H9 (cell line): ENCODE data around the gene ACTL8. TPM values are rescaled to one million over a fixed set of nuclear protein-coding genes. Genes with fewer than 3 reads are reported as not detected.

ENCODE experiments used
- DNase-seq: peaks from one replicate; pipeline ENCODE4 v3.0.0-alpha.2; 2017
- H2AFZ ChIP-seq: one replicate; pipeline ENCODE4 v1.6.1; 2013; ENCODE audit warnings: mild to moderate bottlenecking, low read length, control low read depth, moderate library complexity
- H2AK5ac ChIP-seq: 2 replicates; pipeline ENCODE4 v1.6.1; 2013; ENCODE audit warnings: low read length, control low read depth, mixed read lengths; ENCODE audit not compliant: insufficient read length
- H2BK120ac ChIP-seq: one replicate; pipeline ENCODE4 v1.6.1; 2013; ENCODE audit warnings: low read depth, mild to moderate bottlenecking, low read length, control low read depth, inconsistent platforms; ENCODE audit not compliant: poor library complexity, severe bottlenecking
- H2BK12ac ChIP-seq: 2 replicates; pipeline ENCODE4 v1.6.1; 2013; ENCODE audit warnings: low read length, control low read depth, mixed read lengths, low read depth; ENCODE audit not compliant: insufficient read length
- H2BK15ac ChIP-seq: 2 replicates; pipeline ENCODE4 v1.6.1; 2013; ENCODE audit warnings: low read depth, low read length, control low read depth
- H2BK20ac ChIP-seq: one replicate; pipeline ENCODE4 v1.6.1; 2013; ENCODE audit warnings: low read depth, mild to moderate bottlenecking, low read length, control low read depth, inconsistent platforms; ENCODE audit not compliant: poor library complexity, severe bottlenecking
- H2BK5ac ChIP-seq: 2 replicates; pipeline ENCODE4 v1.6.1; 2013; ENCODE audit warnings: low read length, control low read depth, mixed read lengths; ENCODE audit not compliant: insufficient read length
- H3K14ac ChIP-seq: 2 replicates; pipeline ENCODE4 v1.6.1; 2013; ENCODE audit warnings: low read length, control low read depth; ENCODE audit not compliant: insufficient read depth
- H3K18ac ChIP-seq: 2 replicates; pipeline ENCODE4 v1.6.1; 2013; ENCODE audit warnings: low read depth, mild to moderate bottlenecking, mixed read lengths, low read length, control low read depth; ENCODE audit not compliant: insufficient read length
- H3K23ac ChIP-seq: 2 replicates; pipeline ENCODE4 v1.6.1; 2013; ENCODE audit warnings: low read length, control low read depth, mixed read lengths, low read depth; ENCODE audit not compliant: insufficient read length
- H3K23me2 ChIP-seq: 2 replicates; pipeline ENCODE4 v1.6.1; 2013; ENCODE audit warnings: low read depth, mild to moderate bottlenecking, mixed read lengths, low read length, control low read depth; ENCODE audit not compliant: insufficient read length, poor library complexity, severe bottlenecking
- H3K27ac ChIP-seq: 2 replicates; pipeline ENCODE4 v1.5.1; 2013; ENCODE audit warnings: low read length, control low read depth, mixed read lengths, low read depth; ENCODE audit not compliant: insufficient read length
- H3K27me3 ChIP-seq: 2 replicates; pipeline ENCODE4 v1.6.1; 2013; ENCODE audit warnings: low read length, control low read depth, inconsistent platforms; ENCODE audit not compliant: insufficient read depth
- H3K4ac ChIP-seq: 2 replicates; pipeline ENCODE4 v1.6.1; 2013; ENCODE audit warnings: low read depth, mild to moderate bottlenecking, control low read depth, inconsistent platforms, low read length, moderate library complexity
- H3K4me1 ChIP-seq: 2 replicates; pipeline ENCODE4 v1.6.1; 2013; ENCODE audit warnings: low read length, control low read depth, inconsistent platforms; ENCODE audit not compliant: insufficient read depth
- H3K4me2 ChIP-seq: 2 replicates; pipeline ENCODE4 v1.6.1; 2013; ENCODE audit warnings: low read length, control low read depth, mixed read lengths; ENCODE audit not compliant: insufficient read length, insufficient read depth
- H3K56ac ChIP-seq: 2 replicates; pipeline ENCODE4 v1.6.1; 2013; ENCODE audit warnings: low read depth, mild to moderate bottlenecking, mixed read lengths, low read length, control low read depth; ENCODE audit not compliant: insufficient read length
- H3K79me1 ChIP-seq: 2 replicates; pipeline ENCODE4 v1.6.1; 2013; ENCODE audit warnings: low read depth, mild to moderate bottlenecking, moderate library complexity, low read length, control low read depth, inconsistent platforms; ENCODE audit not compliant: insufficient read depth, poor library complexity, severe bottlenecking
- H3K79me2 ChIP-seq: 2 replicates; pipeline ENCODE4 v1.6.1; 2013; ENCODE audit warnings: low read length, control low read depth, inconsistent platforms; ENCODE audit not compliant: insufficient read depth
- H3K9ac ChIP-seq: 2 replicates; pipeline ENCODE4 v1.6.1; 2013; ENCODE audit warnings: low read length, control low read depth, mixed read lengths; ENCODE audit not compliant: insufficient read length; ENCODE audit errors: extremely low read depth
- H3K9me3 ChIP-seq: one replicate; pipeline ENCODE4 v1.6.1; 2013; ENCODE audit warnings: low read depth, low read length, inconsistent platforms; ENCODE audit not compliant: control insufficient read depth
- H3T11ph ChIP-seq: one replicate; pipeline ENCODE4 v1.6.1; 2013; ENCODE audit warnings: mild to moderate bottlenecking, low read length, control low read depth, inconsistent platforms
- H4K20me1 ChIP-seq: one replicate; pipeline ENCODE4 v1.6.1; 2013; ENCODE audit not compliant: control insufficient read depth, insufficient read length, insufficient read depth
- H4K5ac ChIP-seq: 2 replicates; pipeline ENCODE4 v1.6.1; 2013; ENCODE audit warnings: low read depth, mild to moderate bottlenecking, mixed read lengths, low read length, control low read depth; ENCODE audit not compliant: insufficient read length
- H4K8ac ChIP-seq: replicated peaks from 2 replicates; pipeline ENCODE4 v1.6.1; 2013; ENCODE audit warnings: low read length, control low read depth, mixed read lengths, low read depth; ENCODE audit not compliant: insufficient read length
- H4K91ac ChIP-seq: 2 replicates; pipeline ENCODE4 v1.6.1; 2013; ENCODE audit warnings: low read depth, mild to moderate bottlenecking, moderate library complexity, mixed read lengths, low read length, control low read depth; ENCODE audit not compliant: insufficient read length
- H3K27ac Mint-ChIP-seq, 3 experiments: 2 replicates in 2 of 3; 3 replicates in 1 of 3; pipeline ENCODE4 v1.8.0; 2020 to 2021; ENCODE audit warnings: mixed read lengths in 3 of 3, mild to moderate bottlenecking in 1 of 3, moderate library complexity in 1 of 3
- H3K27me3 Mint-ChIP-seq: 2 replicates; pipeline ENCODE4 v1.8.0; 2021; ENCODE audit warnings: low read depth, mild to moderate bottlenecking, moderate library complexity, mixed read lengths
- H3K36me3 Mint-ChIP-seq, 3 experiments: 2 replicates in 2 of 3; 3 replicates in 1 of 3; pipeline ENCODE4 v1.8.0; 2020 to 2021; ENCODE audit warnings: low read depth in 3 of 3, mixed read lengths in 3 of 3; ENCODE audit not compliant: insufficient read depth in 1 of 3
- H3K4me1 Mint-ChIP-seq, 2 experiments: 2 replicates each; pipeline ENCODE4 v1.8.0; 2020; ENCODE audit warnings: mixed read lengths in 2 of 2
- H3K4me3 Mint-ChIP-seq, 2 experiments: 2 replicates in 1 of 2; 3 replicates in 1 of 2; pipeline ENCODE4 v1.8.0; 2020 to 2021; ENCODE audit warnings: mild to moderate bottlenecking in 2 of 2, mixed read lengths in 2 of 2, moderate library complexity in 1 of 2
- H3K9me3 Mint-ChIP-seq, 2 experiments: 2 replicates in 1 of 2; 3 replicates in 1 of 2; pipeline ENCODE4 v1.8.0; 2020; ENCODE audit warnings: mild to moderate bottlenecking in 2 of 2, mixed read lengths in 2 of 2, moderate library complexity in 1 of 2
- CTCF ChIP-seq: fragments of 200-600 bp; sonication (generic); conservative IDR thresholded peaks from 3 replicates; pipeline ENCODE4 v1.8.0; 2021; ENCODE audit warnings: antibody characterized with exemption, mild to moderate bottlenecking
- WGBS: extraction: QIAGEN DNeasy Blood & Tissue Kit; methylation state at CpG from one replicate; pipeline ENCODE4 v1.1.7; 2013; ENCODE audit warnings: missing lambda C conversion rate, low lambda C conversion rate, mixed read lengths; ENCODE audit not compliant: insufficient read length; ENCODE audit errors: extremely low coverage; 5-methylcytosine and 5-hydroxymethylcytosine counted together
- total RNA-seq: library from RNA; stranded (reverse); gene quantifications from 2 replicates; pipeline ENCODE4 v1.2.1, GENCODE V29; 2021

ACTL8 gene
- total RNA-seq, 1 experiment from 2014 or later, result not detected

GRCh38 chr1:17710889-17711576 is 44.1 kb upstream of the ACTL8 start:
- Histone ChIP-seq H2BK15ac (no peak overlapping the region), H2BK5ac (no peak overlapping the region), H3K9ac (no peak overlapping the region), H2BK12ac (no peak overlapping the region), H3K4ac (no peak overlapping the region), H3K23me2 (no peaks in the 10 kb centered on the region), H2AK5ac (no peak overlapping the region), H3K56ac (no peak overlapping the region), H3K4me1 (no peaks in the 10 kb centered on the region), H3K18ac (no peak overlapping the region), H3K79me2 (no peaks in the 10 kb centered on the region), H4K20me1 (no peaks in the 10 kb centered on the region), H2BK120ac (no peak overlapping the region), H3K27me3 (no peaks in the 10 kb centered on the region), H2AFZ (no peak overlapping the region), H4K8ac (no peak overlapping the region), H3K14ac (no peak overlapping the region), H3K79me1 (no peaks in the 10 kb centered on the region), H3K9me3 (peaks cover 8% of the 10 kb centered on the region), H4K5ac (no peak overlapping the region), H3K23ac (no peak overlapping the region), H3K4me2 (no peak overlapping the region), H4K91ac (no peak overlapping the region), H2BK20ac (no peak overlapping the region), H3K27ac (no peak overlapping the region), H3T11ph (no peak overlapping the region)
- peaks cover 6 to 15% (median 10%) of the 10 kb centered on the region in 3 experiments; a peak in 6 of 7 replicates for H3K36me3 Mint-ChIP-seq
- no peak overlapping the region for H3K27ac Mint-ChIP-seq
- no peaks in the 10 kb centered on the region; a peak in 1 of 4 replicates for H3K4me1 Mint-ChIP-seq
- H3K4me3 Mint-ChIP-seq, result no peak overlapping the region
- WGBS, result no CpG with 5 or more reads among the region's 4 CpGs
- no peak for TF ChIP-seq CTCF
- H3K9me3 Mint-ChIP-seq, result peaks cover 19 to 25% of the 10 kb centered on the region in 2 experiments
- peaks cover 7% of the 10 kb centered on the region for H3K27me3 Mint-ChIP-seq
- DNase-seq, result no peak
